OCI-LY1 (cell line): ENCODE data around the gene GPR62.

Experiments used
- H2AFZ ChIP-seq: fragments of 200-600 bp; sonication (generic), shearing (Covaris generic); 2 replicates; pipeline ENCODE4 v1.6.0; 2014; ENCODE audit warnings: antibody characterized with exemption, mild to moderate bottlenecking, low read length
- H3F3A ChIP-seq: fragments of 200-600 bp; sonication (generic), shearing (Covaris generic); 2 replicates; pipeline ENCODE4 v1.6.0; 2014; ENCODE audit warnings: mild to moderate bottlenecking, antibody characterized with exemption, low read length, moderate library complexity; ENCODE audit not compliant: insufficient read depth
- H3K27ac ChIP-seq: fragments of 200-600 bp; sonication (generic); 2 replicates; pipeline ENCODE4 v1.5.1; 2014; ENCODE audit warnings: low read length, mixed run types, mild to moderate bottlenecking, low read depth; ENCODE audit not compliant: poor library complexity, severe bottlenecking
- H3K27me3 ChIP-seq: fragments of 200-600 bp; sonication (generic); 2 replicates; pipeline ENCODE4 v1.6.0; 2014; ENCODE audit warnings: antibody characterized with exemption, mild to moderate bottlenecking, low read length, moderate library complexity; ENCODE audit not compliant: insufficient read depth
- H3K36me3 ChIP-seq: fragments of 200-600 bp; sonication (generic); 2 replicates; pipeline ENCODE4 v1.6.1; 2014; ENCODE audit warnings: mild to moderate bottlenecking, antibody characterized with exemption, low read length, moderate library complexity, mixed read lengths; ENCODE audit not compliant: insufficient read depth
- H3K4me1 ChIP-seq: fragments of 200-600 bp; sonication (generic); 2 replicates; pipeline ENCODE4 v1.5.1; 2014; ENCODE audit warnings: mild to moderate bottlenecking, low read length, moderate library complexity; ENCODE audit not compliant: insufficient read depth, severe bottlenecking
- H3K4me2 ChIP-seq: fragments of 200-600 bp; sonication (generic), shearing (Covaris generic); 2 replicates; pipeline ENCODE4 v1.6.1; 2014; ENCODE audit warnings: low read length
- H3K4me3 ChIP-seq: fragments of 200-600 bp; sonication (generic); 2 replicates; pipeline ENCODE4 v1.5.1; 2014; ENCODE audit warnings: low read length, low read depth, mild to moderate bottlenecking, mixed read lengths; ENCODE audit not compliant: poor library complexity, severe bottlenecking
- H3K79me2 ChIP-seq: fragments of 200-600 bp; shearing (Covaris generic); 2 replicates; pipeline ENCODE4 v1.6.1; 2016; ENCODE audit warnings: mixed run types, low read length, mixed read lengths; ENCODE audit not compliant: insufficient read depth
- H3K9ac ChIP-seq: fragments of 200-600 bp; sonication (generic), shearing (Covaris generic); 2 replicates; pipeline ENCODE4 v1.6.1; 2014; ENCODE audit warnings: mild to moderate bottlenecking, low read length, mixed read lengths
- H3K9me2 ChIP-seq: fragments of 200-600 bp; sonication (generic), shearing (Covaris generic); 2 replicates; pipeline ENCODE4 v1.6.1; 2014; ENCODE audit warnings: low read depth, mild to moderate bottlenecking, low read length, mixed read lengths
- H3K9me3 ChIP-seq: fragments of 200-600 bp; shearing (Covaris generic); 2 replicates; pipeline ENCODE4 v1.6.1; 2014; ENCODE audit warnings: low read length, mixed read lengths
- H4K20me1 ChIP-seq: fragments of 200-600 bp; sonication (generic), shearing (Covaris generic); 2 replicates; pipeline ENCODE4 v1.6.0; 2016; ENCODE audit warnings: mild to moderate bottlenecking, low read length; ENCODE audit not compliant: insufficient read depth
- EZH2 ChIP-seq: fragments of 200-600 bp; sonication (generic), shearing (Covaris generic); IDR thresholded peaks from 2 replicates; pipeline ENCODE4 v1.8.0; 2017; ENCODE audit warnings: borderline replicate concordance, mixed run types, mild to moderate bottlenecking, antibody characterized with exemption, low read length, moderate library complexity, mixed read lengths
- TF ChIP-seq, protein P1 (sequence below): fragments of 200-600 bp; sonication (generic), shearing (Covaris generic); IDR thresholded peaks from 2 replicates; pipeline ENCODE4 v1.5.1; 2017; ENCODE audit warnings: mild to moderate bottlenecking, antibody characterized with exemption, low read length, moderate library complexity, mixed read lengths

Gene GPR62

DNA sequence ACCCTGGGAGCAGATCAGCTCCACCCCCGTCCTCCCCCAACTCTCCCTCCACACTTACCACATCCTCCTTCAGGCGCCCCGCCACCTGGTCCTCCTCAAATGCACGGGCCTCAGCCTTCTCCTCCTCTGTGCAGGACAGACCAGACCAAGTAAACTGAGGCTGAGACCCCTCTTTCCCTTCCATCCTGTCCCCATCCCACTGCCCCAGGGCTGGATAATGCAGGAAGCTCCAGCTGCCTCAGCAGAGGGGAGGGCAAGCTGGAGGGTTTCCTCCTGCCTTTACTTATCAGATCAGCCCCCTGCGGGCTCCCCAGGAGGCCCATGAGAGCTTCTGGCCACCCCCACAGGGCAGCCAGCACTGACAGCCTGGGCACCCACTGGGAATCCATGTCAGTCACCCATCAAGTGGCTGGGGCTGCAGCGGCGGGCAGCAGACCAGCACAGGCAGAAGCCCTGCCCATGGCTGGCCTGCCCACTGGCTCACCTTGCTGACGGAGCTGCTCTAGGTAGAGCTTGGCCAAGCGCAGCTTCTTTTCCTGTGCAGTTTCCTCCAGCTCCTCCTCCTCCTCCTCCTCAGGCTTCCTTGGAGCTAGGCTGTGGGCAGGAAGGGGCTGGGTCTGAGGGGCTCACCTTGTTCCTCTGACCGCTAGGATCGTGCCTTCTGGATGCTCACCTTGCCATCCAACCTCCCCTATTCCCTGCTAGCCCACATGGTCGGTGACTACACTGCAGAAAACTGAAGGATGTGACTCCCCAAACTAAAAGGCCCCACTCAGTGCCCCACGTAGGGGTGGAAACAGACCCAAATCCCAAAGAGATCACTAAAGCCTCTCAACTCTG is 17.4 kb upstream of the GPR62 start:
- H3K4me2 ChIP-seq: no peak overlapping the region
- H3K27me3 ChIP-seq: no peaks in the 10 kb centered on the region
- peaks cover 28% of the 10 kb centered on the region for H3K4me1 ChIP-seq
- no peak overlapping the region for H3K4me3 ChIP-seq
- no peak for TF ChIP-seq EZH2
- TF ChIP-seq, protein P1, sequence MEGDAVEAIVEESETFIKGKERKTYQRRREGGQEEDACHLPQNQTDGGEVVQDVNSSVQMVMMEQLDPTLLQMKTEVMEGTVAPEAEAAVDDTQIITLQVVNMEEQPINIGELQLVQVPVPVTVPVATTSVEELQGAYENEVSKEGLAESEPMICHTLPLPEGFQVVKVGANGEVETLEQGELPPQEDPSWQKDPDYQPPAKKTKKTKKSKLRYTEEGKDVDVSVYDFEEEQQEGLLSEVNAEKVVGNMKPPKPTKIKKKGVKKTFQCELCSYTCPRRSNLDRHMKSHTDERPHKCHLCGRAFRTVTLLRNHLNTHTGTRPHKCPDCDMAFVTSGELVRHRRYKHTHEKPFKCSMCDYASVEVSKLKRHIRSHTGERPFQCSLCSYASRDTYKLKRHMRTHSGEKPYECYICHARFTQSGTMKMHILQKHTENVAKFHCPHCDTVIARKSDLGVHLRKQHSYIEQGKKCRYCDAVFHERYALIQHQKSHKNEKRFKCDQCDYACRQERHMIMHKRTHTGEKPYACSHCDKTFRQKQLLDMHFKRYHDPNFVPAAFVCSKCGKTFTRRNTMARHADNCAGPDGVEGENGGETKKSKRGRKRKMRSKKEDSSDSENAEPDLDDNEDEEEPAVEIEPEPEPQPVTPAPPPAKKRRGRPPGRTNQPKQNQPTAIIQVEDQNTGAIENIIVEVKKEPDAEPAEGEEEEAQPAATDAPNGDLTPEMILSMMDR: no peak
- no peaks in the 10 kb centered on the region for H3K9me2 ChIP-seq
- H3K9ac ChIP-seq: no peak overlapping the region
- no peaks in the 10 kb centered on the region for H4K20me1 ChIP-seq
- peaks cover 53% of the 10 kb centered on the region for H3K36me3 ChIP-seq
- no peaks in the 10 kb centered on the region for H3K9me3 ChIP-seq
- peaks cover 7% of the 10 kb centered on the region; the same call in 1 of the 2 replicates for H3K79me2 ChIP-seq
- no peak overlapping the region for H3K27ac ChIP-seq
- no peak overlapping the region for H2AFZ ChIP-seq
- no peaks in the 10 kb centered on the region for H3F3A ChIP-seq

DNA sequence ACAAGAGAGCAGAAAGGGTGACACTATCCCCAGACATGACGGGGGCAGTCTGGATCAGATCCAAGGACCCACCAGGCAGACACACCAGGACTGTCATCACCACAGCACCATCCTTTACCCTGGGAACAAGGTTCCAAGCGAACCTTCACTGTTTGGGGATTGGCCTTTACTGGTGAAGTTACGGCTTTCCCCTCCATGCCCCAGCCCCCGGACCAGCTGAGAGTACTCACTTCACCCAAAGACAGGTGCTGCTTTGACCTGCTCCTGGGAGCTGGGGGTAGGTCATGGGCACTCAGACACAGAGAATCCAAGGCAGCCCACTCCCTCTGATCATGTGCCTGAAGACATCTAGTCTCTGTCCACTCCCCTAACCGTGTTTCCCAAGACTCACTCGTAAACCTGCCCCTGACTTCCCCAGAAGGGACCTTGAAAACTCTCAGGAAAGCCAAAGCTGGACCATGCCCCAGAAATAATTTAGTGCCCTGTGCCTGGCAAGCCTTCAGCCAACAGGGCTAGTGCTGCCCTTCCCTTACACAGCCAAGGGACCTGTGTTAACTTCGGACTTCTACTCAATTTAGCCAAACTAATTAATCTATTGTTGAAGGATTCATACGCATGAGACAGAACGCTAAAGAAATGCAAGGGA is 16.3 kb upstream of the GPR62 start:
- no peaks in the 10 kb centered on the region for H3K9me3 ChIP-seq

DNA sequence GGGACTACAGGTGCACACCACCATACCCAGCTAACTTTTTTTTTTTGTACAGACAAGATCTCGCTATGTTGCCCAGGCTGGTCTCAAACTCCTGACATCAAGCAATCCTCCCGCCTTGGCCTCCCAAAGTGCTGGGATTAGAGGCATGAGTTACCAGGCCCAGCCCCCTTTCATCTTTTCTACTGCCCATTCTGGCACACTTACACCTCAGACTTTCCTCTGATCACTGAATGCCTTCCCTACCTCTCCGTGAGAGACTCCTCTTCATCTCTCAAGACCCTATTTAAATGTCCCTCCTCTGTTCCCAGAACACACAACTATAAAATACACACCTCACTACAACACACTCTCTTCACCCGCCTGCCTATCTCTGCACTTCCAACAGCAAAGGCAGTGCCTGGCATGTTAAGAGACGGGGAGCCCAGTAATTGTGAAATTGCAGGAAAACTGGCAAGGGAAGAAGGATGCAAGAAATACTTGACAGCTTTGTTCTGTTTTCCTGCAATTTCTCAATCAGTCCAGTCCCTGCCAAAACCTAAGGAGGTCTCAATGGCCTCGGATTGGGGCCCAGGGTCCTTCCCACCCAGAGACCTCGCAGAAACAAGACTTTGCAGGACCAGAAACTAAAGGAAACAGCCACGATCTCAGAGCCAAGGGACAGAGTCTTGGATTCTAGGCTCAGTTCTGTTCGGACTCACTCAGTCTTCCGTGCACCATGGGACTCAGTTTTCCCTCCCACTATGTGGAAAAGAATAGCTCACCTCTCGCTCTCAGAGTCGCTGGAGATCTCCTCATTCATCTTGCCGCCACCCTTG is 14.3 kb upstream of the GPR62 start:
- H3K79me2 ChIP-seq: peaks cover 7% of the 10 kb centered on the region; the same call in 1 of the 2 replicates
- H3K9ac ChIP-seq: peak overlapping the region; percentile 90
- no peak overlapping the region; the same call in 1 of the 2 replicates for H2AFZ ChIP-seq
- no peak for TF ChIP-seq EZH2
- TF ChIP-seq, protein P1: no peak
- no peaks in the 10 kb centered on the region for H3K9me2 ChIP-seq
- no peak overlapping the region for H3K27ac ChIP-seq
- H3K9me3 ChIP-seq: no peaks in the 10 kb centered on the region
- peak overlapping the region; percentile 88 for H3K4me2 ChIP-seq
- H3F3A ChIP-seq: no peaks in the 10 kb centered on the region
- H3K4me3 ChIP-seq: peak overlapping the region; percentile 96
- peaks cover 24% of the 10 kb centered on the region; the same call in 1 of the 2 replicates for H3K36me3 ChIP-seq
- H3K27me3 ChIP-seq: no peaks in the 10 kb centered on the region
- peaks cover 29% of the 10 kb centered on the region for H3K4me1 ChIP-seq
- no peaks in the 10 kb centered on the region for H4K20me1 ChIP-seq

More for the DNA sequence above, 16.3 kb upstream of the GPR62 start:
- peaks cover 29% of the 10 kb centered on the region for H3K4me1 ChIP-seq
- H2AFZ ChIP-seq: no peak overlapping the region
- TF ChIP-seq EZH2: no peak
- TF ChIP-seq, protein P1: no peak
- no peaks in the 10 kb centered on the region for H3K27me3 ChIP-seq
- H4K20me1 ChIP-seq: no peaks in the 10 kb centered on the region
- peaks cover 42% of the 10 kb centered on the region for H3K36me3 ChIP-seq
- H3K79me2 ChIP-seq: peaks cover 7% of the 10 kb centered on the region; the same call in 1 of the 2 replicates
- H3K9me2 ChIP-seq: no peaks in the 10 kb centered on the region
- no peak overlapping the region for H3K4me2 ChIP-seq
- H3F3A ChIP-seq: no peaks in the 10 kb centered on the region
- no peak overlapping the region for H3K27ac ChIP-seq
- no peak overlapping the region for H3K4me3 ChIP-seq
- H3K9ac ChIP-seq: no peak overlapping the region; the same call in 1 of the 2 replicates
